Limb (tissue), 2 donors: Measurements from ENCODE around the gene LRSAM1.

Source experiments
- DNase-seq, 2 donors: peaks; one replicate each; pipeline ENCODE4 v3.0.0-alpha.2; 2016; ENCODE audit errors: extremely low spot score in 2 of 2

The LRSAM1 gene

GRCh38 chr9:127450830-127451607 lies at the start of gene LRSAM1, which contains the start of gene RPL12:
Gene LRSAM1 (plus strand): TSS chr9:127451510. CDS start chr9:127454528, 3,018 bp downstream.
Gene RPL12 (minus strand): TSS chr9:127451406. CDS start chr9:127451317, 89 bp downstream.
- peak; percentile 95 to 99 for DNase-seq

GRCh38 chr9:127402401-127403090 lies 48.8 kb upstream of the LRSAM1 start:
- DNase-seq: no peak

GRCh38 chr9:127403507-127404192 lies 47.7 kb upstream of the LRSAM1 start:
- DNase-seq: no peak

DNA sequence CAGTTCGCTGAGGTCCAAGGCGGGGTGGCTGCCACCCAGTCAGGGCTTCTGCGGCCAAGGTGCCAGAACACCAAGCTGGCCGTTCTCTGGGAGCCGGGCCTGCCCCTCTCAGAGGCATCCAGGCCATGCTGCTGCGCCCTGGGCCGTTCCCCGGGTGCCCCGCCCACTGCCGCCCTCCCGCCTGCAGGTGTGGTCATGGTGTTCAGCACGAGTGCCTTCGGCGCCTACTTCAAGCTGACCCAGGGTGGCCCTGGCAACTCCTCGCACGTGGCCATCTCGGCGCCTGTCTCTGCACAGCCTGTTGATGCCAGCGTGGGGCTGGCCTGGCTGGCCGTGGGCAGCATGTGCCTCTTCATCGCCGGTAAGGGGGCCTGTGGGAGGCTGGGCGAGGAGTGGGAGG lies 46.7 kb upstream of the LRSAM1 start:
- DNase-seq: no peak

DNA sequence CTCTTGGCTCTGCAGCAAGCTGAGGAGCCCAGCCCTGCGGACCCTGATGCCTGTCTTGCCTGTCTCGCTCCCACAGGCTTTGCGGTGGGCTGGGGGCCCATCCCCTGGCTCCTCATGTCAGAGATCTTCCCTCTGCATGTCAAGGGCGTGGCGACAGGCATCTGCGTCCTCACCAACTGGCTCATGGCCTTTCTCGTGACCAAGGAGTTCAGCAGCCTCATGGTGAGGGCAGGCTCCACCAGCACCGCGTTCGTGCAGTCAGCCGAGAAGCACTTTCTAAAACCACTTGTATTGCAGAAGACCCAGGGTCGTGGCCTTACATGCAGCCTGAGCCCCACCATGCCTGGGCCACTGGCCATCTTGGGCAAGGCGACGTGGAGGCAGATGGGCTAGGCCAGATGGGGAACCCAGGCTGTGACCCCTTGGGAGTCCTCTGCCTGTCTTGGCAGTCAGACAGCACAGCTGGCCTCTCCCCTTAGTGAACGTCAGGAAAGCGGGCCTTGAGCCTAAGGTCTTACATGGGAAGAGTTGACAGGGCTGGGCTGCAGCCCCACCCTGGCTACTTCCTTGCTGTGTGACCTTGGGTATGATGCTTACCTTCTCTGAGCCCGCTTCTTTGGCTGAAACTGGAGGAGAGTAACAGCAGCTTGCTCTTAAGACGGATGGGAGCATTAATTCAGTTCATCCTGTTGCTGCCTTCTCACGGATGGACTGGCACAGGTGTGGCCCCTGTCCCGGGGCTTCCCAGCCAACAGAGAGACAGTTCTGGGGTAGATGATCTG lies 45.8 kb upstream of the LRSAM1 start:
- DNase-seq: no peak

DNA sequence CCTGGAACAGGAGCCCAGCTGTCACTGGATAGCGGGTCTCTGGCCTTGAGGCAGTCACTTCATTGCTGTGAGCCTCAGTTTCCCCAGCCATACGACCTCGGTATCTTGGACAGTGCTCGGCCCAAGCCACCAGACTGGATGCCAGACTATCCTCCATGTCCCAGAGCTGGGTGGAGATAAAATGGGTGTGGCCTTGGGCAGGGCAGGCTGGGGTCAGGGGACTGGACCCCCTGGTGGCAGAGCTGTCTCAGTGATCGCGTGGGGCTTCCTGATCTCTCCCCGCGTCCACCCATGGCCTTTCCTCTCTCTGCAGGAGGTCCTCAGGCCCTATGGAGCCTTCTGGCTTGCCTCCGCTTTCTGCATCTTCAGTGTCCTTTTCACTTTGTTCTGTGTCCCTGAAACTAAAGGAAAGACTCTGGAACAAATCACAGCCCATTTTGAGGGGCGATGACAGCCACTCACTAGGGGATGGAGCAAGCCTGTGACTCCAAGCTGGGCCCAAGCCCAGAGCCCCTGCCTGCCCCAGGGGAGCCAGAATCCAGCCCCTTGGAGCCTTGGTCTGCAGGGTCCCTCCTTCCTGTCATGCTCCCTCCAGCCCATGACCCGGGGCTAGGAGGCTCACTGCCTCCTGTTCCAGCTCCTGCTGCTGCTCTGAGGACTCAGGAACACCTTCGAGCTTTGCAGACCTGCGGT lies 44.4 kb upstream of the LRSAM1 start:
- no peak for DNase-seq

DNA sequence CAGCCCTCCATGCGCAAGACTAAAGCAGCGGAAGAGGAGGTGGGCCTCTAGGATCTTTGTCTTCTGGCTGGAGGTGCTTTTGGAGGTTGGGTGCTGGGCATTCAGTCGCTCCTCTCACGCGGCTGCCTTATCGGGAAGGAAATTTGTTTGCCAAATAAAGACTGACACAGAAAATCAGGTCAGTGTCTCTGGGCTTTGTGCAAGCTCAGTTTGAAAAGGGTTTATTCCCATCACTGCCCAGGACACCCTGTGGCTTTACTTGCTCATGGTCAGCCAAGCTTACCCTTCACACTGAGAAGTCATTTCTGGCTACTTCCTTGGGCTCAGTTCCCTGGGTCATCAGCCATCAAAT lies 43.8 kb upstream of the LRSAM1 start:
- no peak for DNase-seq

- no peak for DNase-seq
Observed at GRCh38 chr9:127411122-127411521, 40.2 kb upstream of the LRSAM1 start.

GRCh38 chr9:127415141-127415540 lies 36.2 kb upstream of the LRSAM1 start:
- no peak for DNase-seq

DNA sequence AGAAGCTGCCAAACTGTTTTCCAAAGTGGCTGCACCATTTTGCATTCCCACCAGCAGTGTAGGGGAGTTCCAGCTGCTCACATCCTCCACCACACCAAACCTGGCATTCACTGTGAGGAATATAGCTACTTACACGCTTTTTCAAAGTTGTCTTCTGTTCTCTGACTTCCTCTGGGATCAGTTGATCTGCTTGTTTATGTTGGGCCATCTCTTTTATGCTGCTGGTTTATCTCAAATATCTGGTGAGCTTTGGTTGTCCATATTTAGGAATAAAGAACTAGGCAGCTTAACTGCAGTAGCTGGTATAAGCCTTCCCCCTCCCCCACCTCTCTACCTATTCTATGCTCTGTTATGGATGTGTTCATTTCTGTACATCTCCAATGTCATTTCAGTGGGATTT lies 35.7 kb upstream of the LRSAM1 start:
- DNase-seq: no peak

- DNase-seq: no peak
Observed at GRCh38 chr9:127417131-127418036, 33.9 kb upstream of the LRSAM1 start.

DNA sequence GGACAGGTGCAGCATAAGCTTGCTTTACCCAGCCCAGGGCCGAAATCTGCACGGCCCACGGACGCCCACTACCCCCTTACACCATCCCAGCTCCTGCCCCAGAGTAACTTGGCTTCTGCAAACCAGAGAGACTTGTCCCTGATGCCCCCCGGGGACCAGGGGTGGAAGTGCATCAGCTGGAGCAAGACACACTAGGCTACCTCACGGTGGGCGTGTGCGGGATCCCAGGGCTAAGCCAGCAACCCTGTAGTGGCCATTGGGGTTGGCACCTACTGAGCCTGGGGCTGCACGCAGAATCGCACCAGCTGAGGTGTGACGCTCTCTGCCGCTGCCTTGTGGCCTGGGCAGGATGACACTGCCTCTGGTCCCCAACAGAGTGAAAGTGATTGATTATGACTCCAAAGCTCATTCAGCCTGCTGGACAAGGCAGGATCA lies 33.3 kb upstream of the LRSAM1 start:
- no peak for DNase-seq

DNA sequence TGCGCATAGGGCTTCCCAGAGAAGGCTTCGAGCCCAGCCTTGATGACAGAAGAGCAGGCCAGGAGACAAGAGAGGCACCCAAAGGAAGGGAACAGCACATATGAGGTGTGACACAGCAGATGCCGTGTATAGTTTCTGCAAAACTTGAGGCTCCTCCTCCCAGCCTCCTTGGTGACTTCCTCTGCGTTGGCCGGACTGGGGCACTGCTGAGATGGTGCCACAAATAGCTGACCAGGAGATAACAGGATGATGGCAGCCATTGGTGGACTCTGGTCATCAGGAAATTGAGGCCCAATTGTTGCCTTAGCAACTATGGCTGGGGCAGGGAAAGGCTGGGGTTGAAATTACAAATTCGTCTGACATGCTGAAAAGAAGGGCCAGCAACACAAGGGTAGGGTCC lies 32.0 kb upstream of the LRSAM1 start:
- DNase-seq: no peak

DNA sequence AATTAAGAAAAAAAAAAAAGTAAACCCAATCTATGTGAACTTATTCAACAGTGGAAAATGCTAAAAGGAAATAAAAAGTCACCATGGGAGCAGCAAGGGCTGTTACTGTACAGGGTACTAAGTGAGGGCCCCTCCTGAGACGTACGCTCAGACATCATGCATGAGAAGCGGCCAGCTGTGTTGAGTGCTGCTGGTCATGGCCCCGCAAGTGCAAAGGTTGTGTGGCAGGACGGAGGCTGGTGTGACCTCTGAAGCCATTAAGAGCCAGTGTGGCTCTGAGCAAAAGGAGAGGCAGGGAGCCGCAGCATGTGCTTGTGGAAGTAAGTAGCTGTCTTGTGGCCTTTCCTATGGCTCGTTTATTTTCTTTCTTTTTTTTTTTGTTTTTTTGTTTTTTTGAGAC lies 30.3 kb upstream of the LRSAM1 start:
- no peak for DNase-seq

GRCh38 chr9:127422133-127422782 lies 29.1 kb upstream of the LRSAM1 start:
- no peak for DNase-seq

DNA sequence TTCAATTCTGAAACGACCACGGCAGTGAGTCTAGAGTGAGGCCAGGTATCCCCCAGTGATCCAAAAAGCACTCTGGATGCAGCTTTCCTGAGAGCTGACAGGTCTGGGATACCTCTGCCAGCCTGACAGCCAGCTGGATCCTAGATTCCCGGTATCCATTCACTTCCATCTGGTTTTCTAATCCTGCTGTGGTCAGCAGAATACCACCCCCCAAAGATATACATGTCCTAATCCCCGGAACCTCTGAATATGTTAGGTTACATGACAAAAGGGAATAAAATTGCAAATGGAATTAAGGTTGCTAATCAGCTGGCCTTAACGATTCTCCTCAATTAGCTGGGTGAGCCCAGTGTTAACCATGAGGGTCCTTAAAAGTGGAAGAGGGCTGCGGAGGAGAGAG lies 28.5 kb upstream of the LRSAM1 start:
- no peak for DNase-seq

DNA sequence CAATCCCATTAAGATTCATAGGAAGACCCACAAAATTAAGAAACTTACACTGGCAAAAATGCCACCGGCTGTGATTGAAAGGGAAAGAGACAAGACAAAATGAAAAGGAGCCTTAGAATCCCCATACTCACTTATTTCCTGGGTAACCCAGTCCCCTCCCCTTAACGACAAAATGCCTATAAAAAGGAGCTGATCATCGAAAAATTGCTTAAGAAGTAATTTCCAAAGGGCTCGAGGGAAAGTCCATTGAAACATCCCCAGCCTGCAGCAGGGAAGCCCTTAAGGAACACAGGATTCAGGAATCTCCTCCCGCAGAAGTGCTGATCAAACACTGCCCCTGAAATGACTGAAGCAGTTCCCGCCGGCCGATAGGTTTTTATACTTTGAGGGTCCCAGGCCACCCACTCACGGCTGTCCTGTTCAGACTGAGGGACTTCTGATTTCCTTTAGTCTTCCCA lies 27.8 kb upstream of the LRSAM1 start:
- no peak for DNase-seq

DNA sequence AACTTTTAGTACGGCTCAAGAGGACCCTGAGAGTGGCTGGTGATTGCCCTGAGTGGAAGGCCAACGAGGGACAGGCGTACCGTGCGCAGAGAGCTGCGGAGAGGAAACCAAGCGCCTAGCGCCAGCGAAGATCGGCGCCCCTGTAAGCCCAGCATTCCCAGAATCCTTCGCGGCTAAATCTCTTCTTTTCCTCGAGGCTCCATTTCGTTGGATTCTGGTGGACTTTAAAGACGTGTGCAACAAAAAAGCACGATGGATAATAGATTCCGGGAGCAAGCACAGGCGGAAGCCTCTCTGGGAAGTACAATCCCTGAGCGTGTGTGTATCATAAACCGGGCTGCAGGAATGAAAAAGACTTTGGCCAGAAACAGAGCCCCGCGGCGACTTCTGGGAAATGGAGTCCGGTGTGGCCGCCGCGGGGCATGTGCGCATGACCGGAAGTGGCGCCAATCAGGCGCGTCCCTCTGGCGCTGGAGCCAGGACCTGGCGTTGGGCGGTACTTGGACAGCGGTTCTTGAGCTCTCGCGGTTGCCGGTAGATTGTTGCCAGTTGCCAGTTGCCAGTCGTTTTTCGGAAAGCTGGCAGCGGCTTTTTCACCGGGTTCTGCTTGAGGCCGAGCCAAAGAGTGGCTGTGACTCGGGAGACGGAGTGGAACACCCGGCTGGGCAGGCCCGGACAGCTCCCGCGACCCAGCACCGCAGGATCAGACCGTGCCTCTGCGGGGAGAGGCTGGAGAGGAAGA lies 27.2 kb upstream of the LRSAM1 start, which contains the start of gene ZNF79:
Gene ZNF79 (plus strand): TSS at position 449 of the 742 bp plus-strand sequence. CDS start 406 bp downstream, outside the sequence.
- peak; percentile 93 to 95 for DNase-seq

DNA sequence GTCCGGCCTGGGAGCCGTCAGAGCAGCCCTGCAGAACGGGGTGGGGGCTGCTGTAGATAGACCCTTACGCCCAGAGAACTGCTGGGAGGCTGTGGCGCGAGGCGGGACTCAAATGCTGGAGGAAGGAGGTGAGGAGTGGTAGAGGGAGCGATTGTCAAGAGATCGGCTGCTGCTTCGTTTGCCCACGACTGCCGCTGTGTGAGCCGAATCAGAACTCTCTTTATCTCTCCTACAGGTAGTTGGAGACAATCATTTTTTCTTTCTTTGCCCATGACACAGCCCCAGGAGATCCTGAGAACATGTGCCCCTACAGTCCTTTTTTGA lies 26.7 kb upstream of the LRSAM1 start:
- DNase-seq: no peak
